KG1 (cell line): Measurements from ENCODE around the gene ZBTB5.
A peak's percentile ranks its signal among the peaks of the same experiment; 100 is the strongest.

Experiments
- DNase-seq: peaks from one replicate; lab custom pipeline; 2025; lab: John Stamatoyannopoulos, UW

Gene ZBTB5

GRCh38 chr9:37423508-37423907 lies 41.7 kb downstream of the ZBTB5 start:
- no peak for DNase-seq

GRCh38 chr9:37422289-37423104 lies 42.8 kb downstream of the ZBTB5 start, which contains the start of gene GRHPR:
Gene GRHPR, plus strand, starts transcription at chr9:37422696. Its CDS starts 55 bp downstream, at chr9:37422751.
- peak; percentile 70 for DNase-seq

- DNase-seq = no peak
These were observed 43.3 kb downstream of the ZBTB5 start for GRCh38 chr9:37421914-37422288.

GRCh38 chr9:37420271-37421215 lies 44.7 kb downstream of the ZBTB5 start:
- no peak for DNase-seq

- no peak for DNase-seq
These were observed 46.0 kb downstream of the ZBTB5 start for GRCh38 chr9:37419204-37419603.

- DNase-seq = no peak
These were observed 47.2 kb downstream of the ZBTB5 start for GRCh38 chr9:37417857-37418618.

GRCh38 chr9:37417252-37417803 lies 47.9 kb downstream of the ZBTB5 start:
- no peak for DNase-seq

- peak; percentile 20 for DNase-seq
These were observed 50.1 kb downstream of the ZBTB5 start for GRCh38 chr9:37415011-37415719.

- DNase-seq = no peak
These were observed 50.7 kb downstream of the ZBTB5 start for GRCh38 chr9:37414503-37414943.

GRCh38 chr9:37413311-37413710 lies 51.9 kb downstream of the ZBTB5 start:
- no peak for DNase-seq

- DNase-seq = no peak
These were observed 52.7 kb downstream of the ZBTB5 start for GRCh38 chr9:37412431-37413151.

GRCh38 chr9:37410969-37411785 lies 54.1 kb downstream of the ZBTB5 start:
- no peak for DNase-seq

- DNase-seq = no peak
These were observed 54.8 kb downstream of the ZBTB5 start for GRCh38 chr9:37410354-37410861.

GRCh38 chr9:37408933-37409710 lies 56.1 kb downstream of the ZBTB5 start:
- no peak for DNase-seq

GRCh38 chr9:37407468-37407867 lies 57.8 kb downstream of the ZBTB5 start:
- DNase-seq = no peak

GRCh38 chr9:37406603-37407401 lies 58.4 kb downstream of the ZBTB5 start:
- DNase-seq = no peak

- DNase-seq = no peak
These were observed 59.4 kb downstream of the ZBTB5 start for GRCh38 chr9:37405764-37406380.
